ENCODE results near the gene VIM. TPM values are rescaled to one million over a fixed set of nuclear protein-coding genes. Genes with fewer than 3 reads are reported as not detected.

The VIM gene
- total and polyA plus RNA-seq, 2 donors (not counting 1 experiment from before 2014, with no cell fraction given): 343 to 375 TPM

DNA sequence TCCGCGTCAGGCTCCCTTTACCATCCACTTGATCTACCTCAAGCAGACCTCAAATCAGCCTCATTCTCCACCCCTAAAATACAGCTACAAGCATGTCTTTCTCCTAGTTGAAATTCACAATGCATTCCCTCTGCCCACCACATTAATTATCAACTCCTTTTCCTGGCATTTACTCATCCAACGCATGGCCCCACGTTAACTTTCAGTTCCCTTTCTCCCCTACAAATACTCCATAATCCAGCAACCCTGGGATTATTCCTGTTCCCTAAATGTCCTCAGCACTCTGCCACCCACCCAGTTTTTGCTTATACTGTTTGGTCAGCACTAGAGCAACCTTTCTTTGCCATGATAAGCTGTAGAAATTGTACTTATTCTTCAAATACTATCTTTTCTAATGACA lies 5.7 kb upstream of the VIM start:
- Histone ChIP-seq H3K9me3 (ENCODE audit: control extremely low read depth in 1 of 3, control insufficient read depth in 2 of 3, insufficient read depth in 1 of 3, low read length in 2 of 3) (no peaks in the 10 kb centered on the region), H4K20me1 (ENCODE audit: control insufficient read depth, insufficient read depth, low read length, poor library complexity, severe bottlenecking) (peaks cover 26% of the 10 kb centered on the region), H3K36me3 (replicated peaks in 1 of 2; ENCODE audit: control extremely low read depth in 1 of 2, control insufficient read depth in 1 of 2, extremely low read depth in 1 of 2, insufficient read depth in 2 of 2, low read length in 1 of 2) (no peaks in the 10 kb centered on the region), H3K4me1 (ENCODE audit: control insufficient read depth in 2 of 2, insufficient read depth in 2 of 2, low read length in 2 of 2) (peaks cover 10 to 12% of the 10 kb centered on the region in 2 donors), H3K4me3 (ENCODE audit: control extremely low read depth in 1 of 5, extremely low read depth in 1 of 5, insufficient read depth in 1 of 5, low read depth in 2 of 5, low read length in 4 of 5) (no peak overlapping the region), H3K27me3 (replicated peaks in 1 of 4; ENCODE audit: control extremely low read depth in 1 of 4, control insufficient read depth in 3 of 4, insufficient read depth in 4 of 4, low read length in 3 of 4) (no peaks in the 10 kb centered on the region), H3K9ac (ENCODE audit: low read length) (no peak overlapping the region), H3K27ac (ENCODE audit: low read length in 2 of 2) (no peak overlapping the region), H3K4me2 (replicated peaks; ENCODE audit: low read depth, low read length, poor library complexity, severe bottlenecking) (no peak overlapping the region), H2AFZ (ENCODE audit: insufficient read depth, low read depth, low read length, poor library complexity, severe bottlenecking) (no peak overlapping the region), H3K79me2 (ENCODE audit: control insufficient read depth, insufficient read depth, low read length) (peaks cover 50% of the 10 kb centered on the region)
- H3K27ac Mint-ChIP-seq: no peak overlapping the region
- intact Hi-C loops (cut with micrococcal nuclease): no loop called here
- H3K4me1 Mint-ChIP-seq: peaks cover 17% of the 10 kb centered on the region
- ATAC-seq (ENCODE audit: low read depth) (no peak), DNase-seq (no peak)
- H3K4me3 Mint-ChIP-seq: no peak overlapping the region
- ChIA-PET POLR2A (no interaction called here), CTCF (interaction anchor here (0.8 to 1.1 kb wide), 2 partner anchors 11 to 407 kb away, joined by 3 to 5 read pairs; no protein-coding TSS in a partner anchor)
- no peaks in the 10 kb centered on the region for H3K27me3 Mint-ChIP-seq
- H3K9me3 Mint-ChIP-seq (ENCODE audit: insufficient read depth): no peaks in the 10 kb centered on the region
- 91% methylated on average over 4 of the region's 4 CpGs for WGBS (ENCODE audit: insufficient coverage)
- TF ChIP-seq, protein P1, sequence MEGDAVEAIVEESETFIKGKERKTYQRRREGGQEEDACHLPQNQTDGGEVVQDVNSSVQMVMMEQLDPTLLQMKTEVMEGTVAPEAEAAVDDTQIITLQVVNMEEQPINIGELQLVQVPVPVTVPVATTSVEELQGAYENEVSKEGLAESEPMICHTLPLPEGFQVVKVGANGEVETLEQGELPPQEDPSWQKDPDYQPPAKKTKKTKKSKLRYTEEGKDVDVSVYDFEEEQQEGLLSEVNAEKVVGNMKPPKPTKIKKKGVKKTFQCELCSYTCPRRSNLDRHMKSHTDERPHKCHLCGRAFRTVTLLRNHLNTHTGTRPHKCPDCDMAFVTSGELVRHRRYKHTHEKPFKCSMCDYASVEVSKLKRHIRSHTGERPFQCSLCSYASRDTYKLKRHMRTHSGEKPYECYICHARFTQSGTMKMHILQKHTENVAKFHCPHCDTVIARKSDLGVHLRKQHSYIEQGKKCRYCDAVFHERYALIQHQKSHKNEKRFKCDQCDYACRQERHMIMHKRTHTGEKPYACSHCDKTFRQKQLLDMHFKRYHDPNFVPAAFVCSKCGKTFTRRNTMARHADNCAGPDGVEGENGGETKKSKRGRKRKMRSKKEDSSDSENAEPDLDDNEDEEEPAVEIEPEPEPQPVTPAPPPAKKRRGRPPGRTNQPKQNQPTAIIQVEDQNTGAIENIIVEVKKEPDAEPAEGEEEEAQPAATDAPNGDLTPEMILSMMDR (IDR thresholded peaks at IDR 0.05): no peak
- no peak for TF ChIP-seq EZH2 (IDR thresholded peaks at IDR 0.05; ENCODE audit: borderline replicate concordance, insufficient read depth, low read depth, low read length, poor library complexity, severe bottlenecking)

- H3K27ac ChIP-seq (ENCODE audit: low read length in 2 of 2): no peak overlapping the region
- Mint-ChIP-seq H3K27me3 (no peaks in the 10 kb centered on the region), H3K4me1 (peaks cover 27% of the 10 kb centered on the region), H3K4me3 (no peak overlapping the region), H3K9me3 (ENCODE audit: insufficient read depth) (no peaks in the 10 kb centered on the region), H3K27ac (no peak overlapping the region)
- POLR2A ChIA-PET: no interaction called here
- H3K36me3 ChIP-seq (replicated peaks in 1 of 2; ENCODE audit: control extremely low read depth in 1 of 2, control insufficient read depth in 1 of 2, extremely low read depth in 1 of 2, insufficient read depth in 2 of 2, low read length in 1 of 2): peaks cover 0 to 1% of the 10 kb centered on the region in 2 experiments
- no peak overlapping the region for H3K9ac ChIP-seq (ENCODE audit: low read length)
- DNase-seq (no peak), ATAC-seq (ENCODE audit: low read depth) (no peak)
- H3K9me3 ChIP-seq (ENCODE audit: control extremely low read depth in 1 of 3, control insufficient read depth in 2 of 3, insufficient read depth in 1 of 3, low read length in 2 of 3): no peaks in the 10 kb centered on the region
- H3K4me2 ChIP-seq (replicated peaks; ENCODE audit: low read depth, low read length, poor library complexity, severe bottlenecking): no peak overlapping the region
- no peak overlapping the region for H2AFZ ChIP-seq (ENCODE audit: insufficient read depth, low read depth, low read length, poor library complexity, severe bottlenecking)
- no peak for TF ChIP-seq EZH2 (IDR thresholded peaks at IDR 0.05; ENCODE audit: borderline replicate concordance, insufficient read depth, low read depth, low read length, poor library complexity, severe bottlenecking)
- TF ChIP-seq, protein P1 (IDR thresholded peaks at IDR 0.05): no peak
- H3K79me2 ChIP-seq (ENCODE audit: control insufficient read depth, insufficient read depth, low read length): peaks cover 49% of the 10 kb centered on the region
- intact Hi-C loops (cut with micrococcal nuclease): loop anchor here (5.0 kb wide), 1 partner anchor 416 kb away; the partner anchor contains the start of gene STAM
- peaks cover 15 to 20% of the 10 kb centered on the region in 2 donors for H3K4me1 ChIP-seq (ENCODE audit: control insufficient read depth in 2 of 2, insufficient read depth in 2 of 2, low read length in 2 of 2)
- peaks cover 26% of the 10 kb centered on the region for H4K20me1 ChIP-seq (ENCODE audit: control insufficient read depth, insufficient read depth, low read length, poor library complexity, severe bottlenecking)
- WGBS (ENCODE audit: insufficient coverage): no CpG with 5 or more reads among the region's 4 CpGs
- CTCF ChIA-PET: interaction anchor here (7.0 kb wide), 1 partner anchor 25 kb away, joined by 94 read pairs; the partner anchor contains the start of gene TRDMT1
- no peaks in the 10 kb centered on the region for H3K27me3 ChIP-seq (replicated peaks in 1 of 4; ENCODE audit: control extremely low read depth in 1 of 4, control insufficient read depth in 3 of 4, insufficient read depth in 4 of 4, low read length in 3 of 4)
- H3K4me3 ChIP-seq (ENCODE audit: control extremely low read depth in 1 of 5, extremely low read depth in 1 of 5, insufficient read depth in 1 of 5, low read depth in 2 of 5, low read length in 4 of 5): no peak overlapping the region
Measured at GRCh38 chr10:17225808-17226207, 2.2 kb upstream of the VIM start.
